ENCODE data around the gene RBFOX2. TPM values are rescaled to one million over a fixed set of nuclear protein-coding genes. Genes with fewer than 3 reads are reported as not detected.
A peak's percentile ranks its signal among the peaks of the same experiment; 100 is the strongest.
"Not testable (repeated sequence)": the region's sequence is repeated elsewhere in the genome, so short reads cannot be mapped to it uniquely, and the experiment has no call there.

Gene RBFOX2
- total RNA-seq, 4 donors from 2014 or later = 50.2 to 75.6 (median 71.4) TPM

GRCh38 chr22:36022697-36023096, 5.9 kb downstream of the RBFOX2 start:
- H3K27ac ChIP-seq = peak overlapping the region in 3 of 4 donors; percentile 53 to 82 (median 65)
- H3K4me1 ChIP-seq = peaks cover 0 to 65% (median 23%) of the 10 kb centered on the region in 4 donors
- DNase-seq (ENCODE audit: low spot score in 2 of 2) = no peak
- H3K27me3 ChIP-seq = no peaks in the 10 kb centered on the region
- no peak overlapping the region for H3K4me3 ChIP-seq
- TF ChIP-seq, protein P1, sequence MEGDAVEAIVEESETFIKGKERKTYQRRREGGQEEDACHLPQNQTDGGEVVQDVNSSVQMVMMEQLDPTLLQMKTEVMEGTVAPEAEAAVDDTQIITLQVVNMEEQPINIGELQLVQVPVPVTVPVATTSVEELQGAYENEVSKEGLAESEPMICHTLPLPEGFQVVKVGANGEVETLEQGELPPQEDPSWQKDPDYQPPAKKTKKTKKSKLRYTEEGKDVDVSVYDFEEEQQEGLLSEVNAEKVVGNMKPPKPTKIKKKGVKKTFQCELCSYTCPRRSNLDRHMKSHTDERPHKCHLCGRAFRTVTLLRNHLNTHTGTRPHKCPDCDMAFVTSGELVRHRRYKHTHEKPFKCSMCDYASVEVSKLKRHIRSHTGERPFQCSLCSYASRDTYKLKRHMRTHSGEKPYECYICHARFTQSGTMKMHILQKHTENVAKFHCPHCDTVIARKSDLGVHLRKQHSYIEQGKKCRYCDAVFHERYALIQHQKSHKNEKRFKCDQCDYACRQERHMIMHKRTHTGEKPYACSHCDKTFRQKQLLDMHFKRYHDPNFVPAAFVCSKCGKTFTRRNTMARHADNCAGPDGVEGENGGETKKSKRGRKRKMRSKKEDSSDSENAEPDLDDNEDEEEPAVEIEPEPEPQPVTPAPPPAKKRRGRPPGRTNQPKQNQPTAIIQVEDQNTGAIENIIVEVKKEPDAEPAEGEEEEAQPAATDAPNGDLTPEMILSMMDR (IDR thresholded peaks at IDR 0.05) = no peak
- TF ChIP-seq EP300 (IDR thresholded peaks at IDR 0.05) (no peak), POLR2A (IDR thresholded peaks at IDR 0.05) (no peak)
- no peaks in the 10 kb centered on the region for H3K9me3 ChIP-seq
- no peaks in the 10 kb centered on the region for H3K36me3 ChIP-seq

DNA sequence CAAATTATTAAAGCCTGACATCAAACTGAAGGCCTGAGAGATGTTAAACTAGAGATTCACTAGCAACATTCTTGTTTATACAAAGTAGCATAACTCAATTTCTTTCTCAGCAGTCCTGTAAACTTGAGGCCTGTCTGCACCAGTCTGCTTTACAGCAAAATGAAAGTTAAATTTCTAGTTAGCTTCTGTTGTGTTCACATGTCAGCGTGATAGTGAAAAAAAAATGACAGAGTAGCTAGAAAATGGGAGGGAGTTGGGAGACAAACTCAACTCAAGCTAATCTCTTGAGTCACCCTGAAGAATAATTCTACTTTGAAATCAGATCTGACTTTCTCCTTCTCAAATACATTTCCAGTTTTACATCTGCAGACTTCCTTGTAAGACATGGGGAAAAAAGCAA, 6.5 kb downstream of the RBFOX2 start:
- Histone ChIP-seq H3K4me1 (peaks cover 0 to 66% (median 24%) of the 10 kb centered on the region in 4 donors), H3K36me3 (no peaks in the 10 kb centered on the region), H3K27me3 (no peaks in the 10 kb centered on the region), H3K9me3 (no peaks in the 10 kb centered on the region), H3K27ac (peak overlapping the region in 3 of 4 donors; percentile 53 to 82 (median 65)), H3K4me3 (no peak overlapping the region)
- DNase-seq (ENCODE audit: low spot score in 2 of 2) = no peak
- 10 to 15% methylated on average over 1 of the region's 1 CpG for WGBS, 2 donors
- TF ChIP-seq POLR2A (IDR thresholded peaks at IDR 0.05) = no peak
- TF ChIP-seq EP300 (IDR thresholded peaks at IDR 0.05) = no peak

DNA sequence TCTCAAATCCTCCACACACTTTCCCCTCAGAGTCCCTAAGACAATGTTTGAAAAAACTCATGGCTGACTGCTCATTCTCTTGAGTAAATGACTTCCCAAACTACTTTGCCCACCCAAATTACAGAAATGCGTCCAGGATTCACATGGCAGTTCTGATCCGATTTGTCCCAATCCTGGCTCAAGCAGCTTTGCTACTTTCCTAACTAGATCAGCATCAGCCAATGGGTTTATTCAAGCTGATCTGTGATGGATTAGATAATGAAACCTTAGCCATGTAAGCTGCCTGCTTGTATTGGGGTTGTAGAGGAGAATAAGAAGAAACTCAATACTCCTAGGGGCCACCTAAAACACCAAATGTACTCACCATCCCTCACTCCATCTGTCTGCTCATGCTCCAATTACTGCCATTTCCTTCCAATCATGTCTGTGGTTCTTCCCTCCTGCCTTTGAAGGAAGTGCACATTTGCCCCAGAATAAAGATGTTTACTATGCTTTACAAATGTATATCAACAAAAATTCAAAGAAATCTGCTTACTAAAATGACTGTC, 6.9 kb downstream of the RBFOX2 start:
- Histone ChIP-seq H3K4me3 (no peak overlapping the region), H3K27me3 (no peaks in the 10 kb centered on the region), H3K9me3 (no peaks in the 10 kb centered on the region), H3K36me3 (no peaks in the 10 kb centered on the region), H3K4me1 (peaks cover 0 to 66% (median 22%) of the 10 kb centered on the region in 4 donors), H3K27ac (peak overlapping the region in 3 of 4 donors; percentile 53 to 82 (median 65))
- WGBS, 2 donors = 49 to 56% methylated on average over 2 of the region's 2 CpGs
- no peak for DNase-seq (ENCODE audit: low spot score in 2 of 2)
- TF ChIP-seq, protein P1 (IDR thresholded peaks at IDR 0.05) = no peak
- TF ChIP-seq POLR2A (IDR thresholded peaks at IDR 0.05) = no peak
- TF ChIP-seq EP300 (IDR thresholded peaks at IDR 0.05) = no peak

GRCh38 chr22:36020865-36021264, 7.8 kb downstream of the RBFOX2 start:
- not testable (repeated sequence) for H3K36me3 ChIP-seq; H3K9me3 ChIP-seq; DNase-seq (ENCODE audit: low spot score in 2 of 2); H3K27me3 ChIP-seq; H3K27ac ChIP-seq; H3K4me3 ChIP-seq
- WGBS, 2 donors = 99 to 100% methylated on average over 3 of the region's 3 CpGs
- H3K4me1 ChIP-seq = peaks cover 0 to 66% (median 26%) of the 10 kb centered on the region in 4 donors

DNA sequence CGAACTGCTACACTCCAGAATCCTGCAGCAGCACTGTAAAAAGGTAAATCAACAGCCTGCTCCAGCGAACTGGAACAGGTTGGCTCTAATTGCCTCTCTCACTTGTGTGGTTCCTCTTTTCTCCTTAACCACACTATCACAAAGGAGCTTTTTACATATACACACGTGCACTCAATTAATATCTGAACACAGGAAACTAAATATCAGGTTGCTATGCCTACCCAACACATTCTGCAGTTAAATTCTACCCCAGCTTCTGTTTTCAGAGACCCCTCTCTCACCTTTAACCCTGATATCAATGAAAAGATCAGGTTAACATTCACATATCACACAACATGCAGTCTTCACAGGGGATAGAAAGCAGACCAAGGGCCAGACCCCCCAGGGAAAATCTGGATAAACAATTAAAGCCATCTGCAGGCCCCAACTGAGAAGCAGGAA, 11.0 kb downstream of the RBFOX2 start:
- WGBS, 2 donors = 59 to 61% methylated on average over 3 of the region's 3 CpGs
- Histone ChIP-seq H3K4me1 (peaks cover 0 to 63% (median 36%) of the 10 kb centered on the region in 4 donors), H3K4me3 (no peak overlapping the region), H3K27ac (peak overlapping the region in 2 of 4 donors; percentile 10 to 49), H3K36me3 (no peaks in the 10 kb centered on the region), H3K27me3 (no peaks in the 10 kb centered on the region), H3K9me3 (no peaks in the 10 kb centered on the region)
- no peak for DNase-seq (ENCODE audit: low spot score in 2 of 2)
- TF ChIP-seq, protein P1 (IDR thresholded peaks at IDR 0.05) = no peak
- TF ChIP-seq POLR2A (IDR thresholded peaks at IDR 0.05) (no peak), EP300 (IDR thresholded peaks at IDR 0.05) (no peak)

GRCh38 chr22:36016684-36017083, 11.9 kb downstream of the RBFOX2 start:
- WGBS, 2 donors = 16 to 21% methylated on average over 2 of the region's 2 CpGs
- no peaks in the 10 kb centered on the region for H3K27me3 ChIP-seq
- TF ChIP-seq EP300 (IDR thresholded peaks at IDR 0.05) = no peak
- TF ChIP-seq, protein P1 (IDR thresholded peaks at IDR 0.05) = no peak
- TF ChIP-seq POLR2A (IDR thresholded peaks at IDR 0.05) = no peak
- no peaks in the 10 kb centered on the region for H3K36me3 ChIP-seq
- DNase-seq (ENCODE audit: low spot score in 2 of 2) = no peak
- H3K4me1 ChIP-seq = peaks cover 0 to 53% (median 30%) of the 10 kb centered on the region in 4 donors
- H3K4me3 ChIP-seq = no peak overlapping the region
- no peaks in the 10 kb centered on the region for H3K9me3 ChIP-seq
- H3K27ac ChIP-seq = peak overlapping the region in 3 of 4 donors; percentile 4 to 53 (median 49)

Data from tibial nerve (tissue), 4 donors.